GM18951 (cell line): ENCODE data around the gene CEP70.

ENCODE experiments used
- POLR2A ChIP-seq: IDR thresholded peaks from 4 replicates; pipeline ENCODE4 v1.6.1; 2011; ENCODE audit warnings: mild to moderate bottlenecking; ENCODE audit not compliant: insufficient read length, insufficient read depth; ENCODE audit errors: extremely low read depth
- in situ Hi-C: fragments of 300-500 bp; cut with MboI; formaldehyde crosslinking; loops from one replicate; pipeline ENCODE4 v1.12.0; 2022; ENCODE audit warnings: low sequenced_read_pairs, mixed read lengths, inconsistent platforms; ENCODE audit not compliant: unreplicated experiment

CEP70 gene

GRCh38 chr3:138465925-138466324, 128.1 kb downstream of the CEP70 start:
- in situ Hi-C loops, result loop anchor here (25.0 kb wide), 1 partner anchor 471 kb away; the partner anchor contains the start of genes FOXL2 and FOXL2NB
- no peak for TF ChIP-seq POLR2A

GRCh38 chr3:138465451-138465850, 128.6 kb downstream of the CEP70 start:
- no peak for TF ChIP-seq POLR2A
- in situ Hi-C loops, result loop anchor here (25.0 kb wide), 1 partner anchor 472 kb away; the partner anchor contains the start of genes FOXL2 and FOXL2NB

- in situ Hi-C loops, result loop anchor here (25.0 kb wide), 1 partner anchor 473 kb away; the partner anchor contains the start of genes FOXL2 and FOXL2NB
- TF ChIP-seq POLR2A, result no peak
These were observed 129.6 kb downstream of the CEP70 start for GRCh38 chr3:138464491-138464860.

GRCh38 chr3:138463724-138464490, 130.2 kb downstream of the CEP70 start:
- in situ Hi-C loops, result loop anchor here (25.0 kb wide), 1 partner anchor 473 kb away; the partner anchor contains the start of genes FOXL2 and FOXL2NB

GRCh38 chr3:138461896-138462295, 132.2 kb downstream of the CEP70 start:
- in situ Hi-C loops, result loop anchor here (25.0 kb wide), 1 partner anchor 475 kb away; the partner anchor contains the start of genes FOXL2 and FOXL2NB
- TF ChIP-seq POLR2A, result no peak

More at GRCh38 chr3:138463724-138464490, 130.2 kb downstream of the CEP70 start:
- no peak for TF ChIP-seq POLR2A

GRCh38 chr3:138461246-138461645, 132.8 kb downstream of the CEP70 start:
- no peak for TF ChIP-seq POLR2A
- in situ Hi-C loops, result loop anchor here (25.0 kb wide), 1 partner anchor 476 kb away; the partner anchor contains the start of genes FOXL2 and FOXL2NB

- no peak for TF ChIP-seq POLR2A
- in situ Hi-C loops, result loop anchor here (25.0 kb wide), 1 partner anchor 477 kb away; the partner anchor contains the start of genes FOXL2 and FOXL2NB
These were observed 133.4 kb downstream of the CEP70 start for GRCh38 chr3:138460536-138461205.

GRCh38 chr3:138459619-138460535, 134.2 kb downstream of the CEP70 start:
- in situ Hi-C loops, result loop anchor here (25.0 kb wide), 1 partner anchor 477 kb away; the partner anchor contains the start of genes FOXL2 and FOXL2NB
- TF ChIP-seq POLR2A, result no peak

GRCh38 chr3:138458774-138459499, 135.1 kb downstream of the CEP70 start:
- in situ Hi-C loops, result loop anchor here (25.0 kb wide), 1 partner anchor 478 kb away; the partner anchor contains the start of genes FOXL2 and FOXL2NB
- TF ChIP-seq POLR2A, result no peak

GRCh38 chr3:138457863-138458735, 136.0 kb downstream of the CEP70 start:
- TF ChIP-seq POLR2A, result no peak
- in situ Hi-C loops, result loop anchor here (25.0 kb wide), 1 partner anchor 479 kb away; the partner anchor contains the start of genes FOXL2 and FOXL2NB
